SU-DHL-6 (cell line): ENCODE data around the gene FAM199X.

Source experiments
- H2AFZ ChIP-seq: fragments of 200-600 bp; sonication (generic); 2 replicates; pipeline ENCODE4 v1.6.1; 2014; ENCODE audit warnings: low read depth, mild to moderate bottlenecking, moderate library complexity, mixed read lengths, antibody characterized with exemption, low read length; ENCODE audit not compliant: severe bottlenecking
- H3F3A ChIP-seq: fragments of 200-600 bp; shearing (Covaris generic); 2 replicates; pipeline ENCODE4 v1.6.0; 2016; ENCODE audit warnings: antibody characterized with exemption, mild to moderate bottlenecking; ENCODE audit not compliant: insufficient read depth
- H3K27ac ChIP-seq: fragments of 200-600 bp; sonication (generic); 2 replicates; pipeline ENCODE4 v1.5.1; 2016; ENCODE audit warnings: low read depth, mild to moderate bottlenecking, low read length, moderate library complexity, mixed read lengths
- H3K27me3 ChIP-seq: fragments of 200-600 bp; sonication (generic), shearing (Covaris generic); 2 replicates; pipeline ENCODE4 v1.6.0; 2014; ENCODE audit warnings: mild to moderate bottlenecking, low read length
- H3K36me3 ChIP-seq: fragments of 200-600 bp; sonication (generic); 2 replicates; pipeline ENCODE4 v1.6.1; 2014; ENCODE audit warnings: mild to moderate bottlenecking, low read length, mixed read lengths
- H3K4me2 ChIP-seq: fragments of 300-600, 200-600 bp; shearing (Covaris generic), sonication (generic); 2 replicates; pipeline ENCODE4 v1.6.0; 2014; ENCODE audit warnings: low read length, low read depth, mild to moderate bottlenecking; ENCODE audit not compliant: poor library complexity, severe bottlenecking
- H3K4me3 ChIP-seq: fragments of 200-600 bp; sonication (generic); 2 replicates; pipeline ENCODE4 v1.5.1; 2014; ENCODE audit warnings: antibody characterized with exemption, low read length, mild to moderate bottlenecking, mixed read lengths; ENCODE audit not compliant: insufficient read depth, poor library complexity, severe bottlenecking
- H3K79me2 ChIP-seq: fragments of 200-600 bp; sonication (generic); 2 replicates; pipeline ENCODE4 v1.6.1; 2014; ENCODE audit warnings: mild to moderate bottlenecking, low read length, moderate library complexity; ENCODE audit not compliant: insufficient read depth
- H3K9ac ChIP-seq: fragments of 200-600 bp; sonication (generic); 2 replicates; pipeline ENCODE4 v1.7.0; 2014; ENCODE audit warnings: mild to moderate bottlenecking, low read length
- H3K9me2 ChIP-seq: fragments of 200-600 bp; sonication (generic); replicated peaks from 2 replicates; pipeline ENCODE4 v1.6.1; 2014; ENCODE audit warnings: low read length; ENCODE audit not compliant: insufficient read depth
- H3K9me3 ChIP-seq: fragments of 200-600 bp; sonication (generic); 2 replicates; pipeline ENCODE4 v1.6.1; 2014; ENCODE audit warnings: low read length, mixed read lengths; ENCODE audit not compliant: insufficient read depth
- H4K20me1 ChIP-seq: fragments of 200-600 bp; sonication (generic); 2 replicates; pipeline ENCODE4 v1.6.1; 2014; ENCODE audit warnings: low read depth, mild to moderate bottlenecking, antibody characterized with exemption, low read length, moderate library complexity, mixed read lengths
- CTCF ChIP-seq: fragments of 200-600 bp; sonication (generic); IDR thresholded peaks from one replicate; pipeline ENCODE4 v1.5.1; 2017; ENCODE audit warnings: antibody characterized with exemption, mild to moderate bottlenecking, low read length, moderate library complexity; ENCODE audit not compliant: insufficient read depth, poor library complexity, severe bottlenecking
- EZH2phosphoT487 ChIP-seq: fragments of 200-600 bp; sonication (generic), shearing (Covaris generic); conservative IDR thresholded peaks from 2 replicates; pipeline ENCODE4 v1.6.1; 2018; ENCODE audit warnings: mild to moderate bottlenecking, antibody characterized with exemption, low read length, moderate library complexity, mixed read lengths

The FAM199X gene

GRCh38 chrX:104122829-104123228 lies 43.4 kb upstream of the FAM199X start:
- H2AFZ ChIP-seq, result no peak overlapping the region

GRCh38 chrX:104126856-104127255 lies 39.4 kb upstream of the FAM199X start:
- no peaks in the 10 kb centered on the region for H3K36me3 ChIP-seq
- no peaks in the 10 kb centered on the region for H3K27me3 ChIP-seq
- H4K20me1 ChIP-seq, result no peaks in the 10 kb centered on the region
- no peaks in the 10 kb centered on the region for H3K9me3 ChIP-seq
- no peak overlapping the region for H3K9ac ChIP-seq
- no peak for TF ChIP-seq CTCF
- no peak for TF ChIP-seq EZH2phosphoT487
- H3K27ac ChIP-seq, result no peak overlapping the region
- no peak overlapping the region for H3K4me3 ChIP-seq
- H3K9me2 ChIP-seq, result no peaks in the 10 kb centered on the region
- no peak overlapping the region for H3K4me2 ChIP-seq
- no peaks in the 10 kb centered on the region for H3F3A ChIP-seq
- no peaks in the 10 kb centered on the region for H3K79me2 ChIP-seq
- no peak overlapping the region for H2AFZ ChIP-seq

More at GRCh38 chrX:104122829-104123228, 43.4 kb upstream of the FAM199X start:
- Histone ChIP-seq H3K4me2 (no peak overlapping the region), H3F3A (no peaks in the 10 kb centered on the region), H3K9ac (no peak overlapping the region), H3K4me3 (no peak overlapping the region), H3K36me3 (no peaks in the 10 kb centered on the region), H4K20me1 (no peaks in the 10 kb centered on the region), H3K79me2 (no peaks in the 10 kb centered on the region), H3K27ac (no peak overlapping the region), H3K9me3 (no peaks in the 10 kb centered on the region), H3K27me3 (no peaks in the 10 kb centered on the region), H3K9me2 (no peaks in the 10 kb centered on the region)
- TF ChIP-seq EZH2phosphoT487, result no peak
- no peak for TF ChIP-seq CTCF

GRCh38 chrX:104130808-104131207 lies 35.4 kb upstream of the FAM199X start:
- no peak overlapping the region for H3K4me3 ChIP-seq
- no peak overlapping the region for H3K9ac ChIP-seq
- H3K9me3 ChIP-seq, result no peaks in the 10 kb centered on the region
- no peak for TF ChIP-seq EZH2phosphoT487
- TF ChIP-seq CTCF, result no peak
- no peaks in the 10 kb centered on the region for H3F3A ChIP-seq
- H3K27me3 ChIP-seq, result no peaks in the 10 kb centered on the region
- no peaks in the 10 kb centered on the region for H3K36me3 ChIP-seq
- H3K79me2 ChIP-seq, result no peaks in the 10 kb centered on the region
- no peak overlapping the region for H3K27ac ChIP-seq
- no peaks in the 10 kb centered on the region for H3K9me2 ChIP-seq
- H4K20me1 ChIP-seq, result no peaks in the 10 kb centered on the region
- no peak overlapping the region for H3K4me2 ChIP-seq
- no peak overlapping the region for H2AFZ ChIP-seq
